Upper lobe of left lung (tissue), 4 donors: ENCODE measurements around the gene DAPK2.

ENCODE experiments used
- EP300 ChIP-seq, 4 donors: sonication (generic); formaldehyde crosslinking; IDR thresholded peaks; one replicate each; pipeline ENCODE4 v1.5.1; 2017; ENCODE audit warnings: antibody characterized with exemption in 4 of 4, control low read depth in 2 of 4
- POLR2A ChIP-seq, 4 donors: fragments of 450-650 bp; IDR thresholded peaks; one replicate each; pipeline ENCODE4 v1.5.1; 2016 to 2017; ENCODE audit warnings: antibody characterized with exemption in 4 of 4, mild to moderate bottlenecking in 2 of 4
- TF ChIP-seq, protein P1 (sequence below), 6 experiments: fragments of 450-650 bp in 4 of 6; fragments of 200-600 bp in 2 of 6; sonication (generic) in 2 of 6; IDR thresholded peaks; one replicate each; pipeline ENCODE4 v1.5.1; 2016 to 2019; ENCODE audit warnings: antibody characterized with exemption in 6 of 6

DNA sequence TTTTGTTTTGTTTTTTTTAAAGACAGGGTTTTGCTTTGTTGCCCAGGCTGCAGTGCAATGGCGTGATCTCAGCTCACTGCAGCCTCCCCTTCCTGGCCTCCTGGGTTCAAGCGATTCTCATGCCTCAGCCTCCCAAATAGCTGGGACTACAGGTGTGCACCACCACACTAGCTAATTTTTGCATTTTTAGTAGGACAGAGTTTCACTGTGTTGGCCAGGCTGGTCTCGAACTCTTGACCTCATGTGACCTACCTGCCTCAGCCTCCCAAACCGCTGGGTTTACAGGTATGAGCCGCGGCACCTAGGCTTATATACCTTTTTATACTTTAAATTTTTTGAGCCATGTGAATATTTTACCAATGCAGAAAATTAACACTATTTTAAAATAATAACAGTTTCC lies 155.7 kb downstream of the DAPK2 start:
- TF ChIP-seq POLR2A (IDR thresholded peaks at IDR 0.05) (no peak), EP300 (IDR thresholded peaks at IDR 0.05) (no peak)
- TF ChIP-seq, protein P1, sequence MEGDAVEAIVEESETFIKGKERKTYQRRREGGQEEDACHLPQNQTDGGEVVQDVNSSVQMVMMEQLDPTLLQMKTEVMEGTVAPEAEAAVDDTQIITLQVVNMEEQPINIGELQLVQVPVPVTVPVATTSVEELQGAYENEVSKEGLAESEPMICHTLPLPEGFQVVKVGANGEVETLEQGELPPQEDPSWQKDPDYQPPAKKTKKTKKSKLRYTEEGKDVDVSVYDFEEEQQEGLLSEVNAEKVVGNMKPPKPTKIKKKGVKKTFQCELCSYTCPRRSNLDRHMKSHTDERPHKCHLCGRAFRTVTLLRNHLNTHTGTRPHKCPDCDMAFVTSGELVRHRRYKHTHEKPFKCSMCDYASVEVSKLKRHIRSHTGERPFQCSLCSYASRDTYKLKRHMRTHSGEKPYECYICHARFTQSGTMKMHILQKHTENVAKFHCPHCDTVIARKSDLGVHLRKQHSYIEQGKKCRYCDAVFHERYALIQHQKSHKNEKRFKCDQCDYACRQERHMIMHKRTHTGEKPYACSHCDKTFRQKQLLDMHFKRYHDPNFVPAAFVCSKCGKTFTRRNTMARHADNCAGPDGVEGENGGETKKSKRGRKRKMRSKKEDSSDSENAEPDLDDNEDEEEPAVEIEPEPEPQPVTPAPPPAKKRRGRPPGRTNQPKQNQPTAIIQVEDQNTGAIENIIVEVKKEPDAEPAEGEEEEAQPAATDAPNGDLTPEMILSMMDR (IDR thresholded peaks at IDR 0.05) = no peak
